HG02623 (cell line): ENCODE data around the gene MT1H.
"Not testable (repeated sequence)": the region's sequence is repeated elsewhere in the genome, so short reads cannot be mapped to it uniquely, and the experiment has no call there.

Experiments
- ATAC-seq: cut with Tn5 transposase; IDR thresholded peaks from one replicate; pipeline ENCODE4 v1.9.1; 2021; ENCODE audit warnings: moderate library complexity; ENCODE audit not compliant: unreplicated experiment

Gene MT1H

DNA sequence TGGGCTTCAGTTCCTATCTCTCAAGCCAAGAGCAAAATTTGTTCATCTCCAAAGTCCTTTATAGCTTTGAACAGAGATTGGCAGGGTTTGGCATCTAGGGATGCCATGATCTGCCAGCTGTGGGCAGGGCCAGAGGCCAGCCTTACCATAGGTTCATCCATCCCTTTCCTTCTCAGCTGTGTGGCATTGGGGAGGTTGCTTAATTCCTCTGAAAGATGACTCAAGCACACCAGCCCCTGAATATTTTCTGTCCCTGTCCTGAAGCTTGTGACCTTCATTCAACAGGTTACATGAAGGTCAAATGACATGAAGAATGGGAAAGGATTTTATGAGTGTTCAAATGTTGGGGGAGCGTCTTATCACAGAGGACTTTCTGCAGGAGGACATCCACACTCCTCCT lies 5.1 kb upstream of the MT1H start:
- no peak for ATAC-seq

DNA sequence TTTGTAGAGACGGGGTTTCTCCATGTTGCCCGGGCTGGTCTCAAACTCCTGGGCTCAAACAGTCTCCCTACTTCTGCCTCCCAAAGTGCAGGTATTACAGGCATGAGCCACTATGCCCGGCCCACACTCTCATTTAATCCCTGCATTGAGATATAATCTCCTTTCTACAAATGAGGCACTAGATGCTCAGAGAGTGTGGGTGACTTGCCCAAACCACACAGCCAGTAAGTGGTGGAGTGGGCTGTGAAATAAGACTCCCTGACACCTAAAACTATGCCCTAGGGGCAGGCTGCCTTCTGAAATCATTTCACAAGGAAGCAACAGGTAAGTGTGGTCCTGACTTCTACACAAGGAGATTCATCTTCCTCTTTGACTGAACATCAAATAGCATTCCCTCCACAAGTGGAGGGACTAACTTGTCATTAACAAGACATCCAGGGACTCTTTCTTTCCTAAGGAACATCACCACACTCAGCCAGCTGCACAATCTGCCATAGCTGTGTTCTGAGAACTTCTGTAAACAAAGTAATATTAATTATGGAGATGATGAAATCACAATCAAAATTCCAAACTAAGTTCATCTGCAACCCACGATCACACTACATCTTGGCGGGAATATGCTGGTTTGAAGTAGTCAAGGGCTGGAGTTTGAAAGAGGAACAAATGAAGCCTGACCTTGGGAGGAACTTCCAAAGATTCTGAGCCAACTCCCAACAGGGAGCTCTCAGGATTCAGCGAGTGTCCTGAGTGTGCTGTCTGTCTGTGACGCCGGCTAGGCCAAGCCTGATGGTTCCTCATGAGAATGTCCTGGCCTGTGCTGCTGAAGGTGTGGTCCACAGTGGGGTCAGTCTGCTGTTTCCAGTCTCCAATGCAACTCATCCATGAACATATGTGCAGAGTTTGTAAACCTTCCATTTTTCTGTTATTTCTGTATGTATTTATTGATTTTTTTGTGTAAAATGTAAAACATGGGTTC lies 4.0 kb upstream of the MT1H start:
- ATAC-seq, result not testable (repeated sequence)

DNA sequence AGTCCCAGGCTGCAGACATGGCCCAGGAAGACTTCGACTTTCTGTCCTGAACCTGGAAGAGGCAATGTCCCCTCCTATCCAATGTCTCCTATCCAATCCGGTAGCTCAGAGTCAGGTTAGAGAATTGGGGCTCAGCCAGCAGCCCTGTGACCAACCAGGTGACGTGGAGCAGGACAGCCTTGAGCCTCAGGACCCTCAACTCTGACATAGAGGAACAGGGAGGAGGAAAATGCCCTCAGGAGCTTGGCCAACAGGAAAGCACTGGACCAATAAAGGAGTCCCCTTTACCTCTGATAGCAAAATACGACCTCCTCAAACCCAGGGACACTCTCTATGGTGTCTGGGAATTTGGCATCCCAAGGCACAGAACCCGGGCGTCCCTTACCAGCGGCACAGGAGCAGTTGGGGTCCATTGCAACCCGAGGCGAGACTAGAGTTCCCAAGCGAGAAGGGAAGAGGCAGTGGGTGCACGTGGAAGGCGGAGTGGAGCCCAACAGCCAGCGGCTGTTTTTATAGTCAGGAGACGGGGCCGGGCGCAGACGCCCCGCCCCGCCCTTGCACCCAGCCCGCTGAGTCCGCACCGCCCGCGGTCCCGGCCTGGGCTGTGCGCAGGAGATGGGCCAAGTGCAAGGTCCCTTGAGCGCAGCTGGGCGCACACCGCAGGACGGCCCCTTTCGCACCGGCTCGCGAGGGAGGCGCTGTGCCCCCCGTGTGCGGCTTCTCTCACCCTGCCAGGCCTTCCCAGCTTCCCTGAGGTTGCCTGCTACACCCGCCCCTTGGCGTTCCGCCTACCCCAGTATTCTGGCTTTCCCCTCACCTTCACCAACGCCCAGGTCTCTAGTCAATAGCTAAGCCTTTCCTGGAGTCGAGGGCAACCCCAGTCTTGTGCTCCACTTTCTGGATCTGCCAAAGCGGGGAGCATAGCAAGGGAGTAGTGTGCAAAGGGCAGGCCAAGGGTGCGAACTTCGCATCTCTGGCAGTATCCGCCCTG lies 1.7 kb upstream of the MT1H start, which contains the start of gene MT1G:
MT1G (minus strand) TSS at position 485 of the 991 bp plus-strand sequence; CDS start at position 413, 72 bp downstream.
- ATAC-seq, result no peak

DNA sequence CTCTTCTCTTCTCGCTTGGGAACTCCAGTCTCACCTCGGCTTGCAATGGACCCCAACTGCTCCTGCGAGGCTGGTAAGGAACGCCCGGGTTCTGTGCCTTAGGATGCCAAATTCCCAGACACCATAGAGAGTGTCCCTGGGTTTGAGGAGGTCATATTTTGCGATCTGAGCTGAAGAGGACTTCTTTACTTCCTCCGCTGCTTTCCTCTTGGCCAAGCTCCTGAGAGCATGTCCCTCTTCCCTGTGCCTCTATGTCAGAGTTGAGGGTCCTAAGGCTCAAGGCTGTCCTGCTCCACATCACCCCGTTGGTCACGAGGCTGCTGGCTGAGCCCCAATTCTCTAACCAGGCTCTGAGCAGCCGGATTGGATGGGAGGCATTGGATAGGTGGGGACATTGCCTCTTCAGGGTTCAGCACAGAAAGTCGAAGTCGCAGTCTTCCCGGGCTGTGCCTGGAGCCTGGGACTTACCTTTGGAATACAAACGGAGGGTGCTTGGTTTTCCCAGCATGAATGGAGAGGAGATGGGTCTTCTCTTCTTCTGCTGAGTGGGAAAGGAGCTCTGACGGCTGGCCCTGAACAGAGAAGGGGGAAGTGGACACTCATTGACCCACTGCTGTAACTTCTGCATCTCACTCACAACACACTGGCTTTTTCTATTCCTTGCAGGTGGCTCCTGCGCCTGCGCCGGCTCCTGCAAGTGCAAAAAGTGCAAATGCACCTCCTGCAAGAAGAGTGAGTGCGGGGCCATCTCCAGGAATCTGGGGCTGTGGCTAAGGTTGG lies 416 bp downstream of the MT1H start:
- ATAC-seq, result no peak

DNA sequence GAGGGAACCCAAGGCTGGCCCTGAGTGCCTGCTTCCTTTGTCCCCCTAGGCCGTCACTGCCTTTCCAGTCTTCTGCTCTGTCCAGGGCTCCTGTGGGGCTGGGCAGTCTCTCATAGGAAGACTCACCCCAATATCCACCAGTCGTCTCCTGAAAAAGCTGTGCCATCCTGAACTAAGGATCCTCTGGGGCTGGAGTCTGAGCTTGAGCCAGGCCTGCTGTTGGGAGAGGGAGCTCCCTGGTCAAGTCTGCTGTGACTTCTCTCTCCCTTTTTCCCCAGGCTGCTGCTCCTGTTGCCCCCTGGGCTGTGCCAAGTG lies 963 bp downstream of the MT1H start:
- ATAC-seq, result no peak

DNA sequence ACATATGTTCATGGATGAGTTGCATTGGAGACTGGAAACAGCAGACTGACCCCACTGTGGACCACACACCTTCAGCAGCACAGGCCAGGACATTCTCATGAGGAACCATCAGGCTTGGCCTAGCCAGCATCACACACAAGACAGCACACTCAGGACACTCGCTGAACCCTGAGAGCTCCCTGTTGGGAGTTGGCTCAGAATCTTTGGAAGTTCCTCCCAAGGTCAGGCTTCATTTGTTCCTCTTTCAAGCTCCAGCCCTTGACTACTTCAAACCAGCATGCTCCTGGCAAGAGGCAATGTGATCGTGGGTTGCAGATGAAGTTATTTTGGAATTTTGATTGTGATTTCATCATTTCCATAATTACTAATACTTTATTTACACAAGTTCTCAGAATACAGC lies 2.1 kb downstream of the MT1H start:
- not testable (repeated sequence) for ATAC-seq

DNA sequence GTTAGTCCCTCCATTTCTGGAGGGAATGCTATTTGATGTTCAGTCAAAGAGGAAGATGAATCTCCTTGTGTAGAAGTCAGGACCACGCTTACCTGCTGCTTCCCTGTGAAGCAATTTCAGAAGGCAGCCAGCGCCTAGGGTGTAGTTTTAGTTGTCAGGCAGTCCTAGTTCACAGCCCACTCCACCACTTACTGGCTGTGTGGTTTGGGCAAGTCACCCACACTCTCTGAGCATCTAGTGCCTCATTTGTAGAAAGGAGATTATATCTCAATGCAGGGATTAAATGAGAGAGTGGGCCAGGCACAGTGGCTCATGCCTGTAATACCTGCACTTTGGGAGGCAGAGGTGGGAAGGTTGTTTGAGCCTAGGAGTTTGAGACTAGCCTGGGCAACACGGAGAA lies 2.6 kb downstream of the MT1H start:
- not testable (repeated sequence) for ATAC-seq

DNA sequence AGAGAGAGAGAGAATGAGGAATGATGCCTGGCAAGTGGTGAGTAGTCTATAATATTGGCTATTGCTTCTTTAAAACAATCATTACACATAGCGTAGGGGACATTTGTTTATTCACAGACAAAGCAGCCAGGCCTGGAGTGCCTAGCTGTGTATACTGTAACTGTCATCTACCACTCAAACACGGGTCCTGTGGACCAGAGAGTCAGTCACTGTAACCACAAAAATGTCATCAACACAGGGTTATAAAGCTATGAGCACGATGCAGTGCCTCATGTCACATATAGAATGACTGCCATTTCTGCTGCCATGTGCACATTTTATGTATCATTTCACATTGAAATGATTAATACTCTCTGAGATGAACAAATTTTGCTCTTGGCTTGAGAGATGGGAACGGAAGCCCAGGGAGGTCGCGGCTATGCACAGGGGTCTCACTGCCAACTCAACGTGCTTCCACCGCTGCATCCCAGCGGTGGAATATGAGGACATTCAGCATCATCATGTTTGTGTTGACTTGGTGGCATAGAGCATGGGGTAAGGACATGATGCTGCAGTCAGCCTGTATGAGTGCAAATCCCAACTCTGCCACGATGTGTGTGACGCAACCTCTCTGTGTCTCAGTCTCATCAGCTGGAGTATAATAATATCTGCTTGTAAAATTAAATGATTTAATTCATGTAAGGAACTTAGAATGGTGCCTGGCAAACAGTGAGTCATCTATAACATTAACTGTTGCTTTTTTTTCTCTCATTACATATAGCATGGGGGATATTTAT lies 3.3 kb downstream of the MT1H start:
- no peak for ATAC-seq

DNA sequence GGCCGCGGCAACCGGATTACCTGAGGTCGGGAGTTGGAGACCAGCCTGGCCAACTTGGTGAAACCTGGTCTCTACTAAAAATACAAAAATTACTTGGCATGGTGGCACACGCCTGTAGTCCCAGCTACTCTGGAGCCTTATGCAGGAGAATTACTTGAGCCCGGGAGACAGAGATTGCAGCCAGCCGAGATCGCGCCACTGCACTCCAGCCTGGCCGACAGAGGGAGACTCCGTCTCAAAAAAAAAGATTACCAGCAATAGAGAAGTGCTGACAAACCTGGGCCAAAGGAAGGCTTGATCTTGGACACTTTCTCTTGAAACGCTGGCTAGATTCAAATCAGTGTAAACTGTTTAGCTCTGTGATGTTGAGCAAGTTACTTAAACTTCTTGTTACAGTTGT lies 4.3 kb downstream of the MT1H start:
- ATAC-seq, result no peak

DNA sequence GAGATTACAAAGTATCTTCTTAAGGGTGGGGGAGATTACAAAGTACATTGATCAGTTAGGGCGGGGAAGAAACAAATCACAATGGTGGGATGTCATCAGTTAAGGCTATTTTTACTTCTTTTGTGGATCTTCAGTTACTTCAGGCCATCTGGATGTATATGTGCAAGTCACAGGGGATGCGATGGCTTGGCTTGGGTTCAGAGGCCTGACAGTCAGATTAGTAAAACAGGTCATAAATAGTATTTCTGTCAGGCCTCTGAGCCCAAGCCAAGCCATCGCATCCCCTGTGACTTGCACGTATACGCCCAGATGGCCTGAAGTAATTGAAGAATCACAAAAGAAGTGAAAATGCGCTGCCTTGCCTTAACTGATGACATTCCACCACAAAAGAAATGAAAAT lies 5.0 kb downstream of the MT1H start:
- not testable (repeated sequence) for ATAC-seq

DNA sequence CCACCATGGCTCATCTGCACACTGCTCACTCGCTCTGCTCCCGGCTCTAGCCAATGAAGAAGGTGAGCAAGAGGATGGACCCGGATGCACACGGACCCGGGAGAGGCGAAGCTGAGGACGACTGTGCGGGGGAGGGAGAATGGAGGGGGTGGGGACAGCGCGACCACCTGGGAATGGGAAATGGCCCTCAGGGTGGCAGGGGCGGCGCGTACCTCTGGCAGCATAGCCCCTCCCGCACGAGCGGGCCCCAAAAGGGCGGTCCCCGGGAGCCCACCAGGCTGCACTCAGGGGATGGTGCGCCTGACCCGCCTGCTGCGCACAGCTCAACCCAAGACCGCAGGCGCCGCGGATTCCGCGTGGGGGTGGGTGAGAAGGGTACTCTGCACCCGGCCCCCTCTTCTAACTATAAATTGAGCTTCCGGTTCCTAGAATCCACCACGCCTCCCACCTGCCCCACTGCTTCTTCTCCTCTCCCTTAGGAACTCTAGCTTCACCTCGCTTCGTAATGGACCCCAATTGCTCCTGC lies 6.1 kb downstream of the MT1H start:
- no peak for ATAC-seq

DNA sequence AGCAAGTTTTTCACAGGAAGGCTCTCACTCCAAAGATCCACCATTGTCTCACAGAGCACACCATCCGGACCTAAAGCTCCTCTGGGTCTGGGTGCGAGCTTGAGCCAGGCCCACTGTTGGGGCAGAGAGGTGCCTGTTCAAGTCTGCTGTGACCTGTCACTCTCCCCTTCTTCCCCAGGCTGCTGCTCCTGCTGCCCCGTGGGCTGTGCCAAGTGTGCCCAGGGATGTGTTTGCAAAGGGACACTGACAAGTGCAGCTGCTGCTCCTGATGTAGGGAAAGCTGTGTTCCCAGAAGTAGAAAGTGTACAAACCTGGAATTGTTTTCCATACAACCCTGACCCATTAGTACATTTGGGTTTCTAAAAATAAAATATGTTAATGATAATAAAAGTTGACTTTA lies 7.9 kb downstream of the MT1H start:
- no peak for ATAC-seq

DNA sequence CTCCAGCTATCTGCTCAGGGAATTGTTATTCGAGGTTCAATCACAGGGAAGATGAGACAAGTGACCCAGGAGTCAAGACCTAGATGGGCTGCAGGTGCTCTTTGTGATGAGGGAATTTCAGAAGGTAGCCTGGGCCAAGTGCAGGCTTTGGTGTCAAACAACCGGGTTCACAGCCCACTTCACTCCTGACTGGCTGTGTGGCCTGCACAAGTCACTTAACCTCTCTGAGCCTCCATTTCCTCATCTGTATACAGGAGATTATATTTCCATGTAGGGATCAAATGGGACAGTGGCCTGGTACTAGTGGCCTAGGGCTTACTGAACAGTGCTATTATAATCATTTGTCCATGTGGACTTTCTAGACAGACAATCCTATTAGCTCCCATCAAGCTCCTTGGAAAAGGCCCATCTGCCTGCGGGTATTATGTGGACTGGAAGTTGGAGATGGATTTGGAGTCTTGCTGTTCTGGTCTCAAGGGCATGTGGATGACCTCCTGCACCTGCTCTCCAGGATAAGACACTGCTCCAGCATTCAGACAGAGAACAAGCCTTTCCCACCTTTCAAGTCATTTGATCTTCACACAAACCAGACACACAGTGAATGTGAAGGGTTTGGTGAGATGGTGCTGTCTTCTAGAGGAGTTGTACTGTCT lies 9.6 kb downstream of the MT1H start:
- ATAC-seq, result no peak

DNA sequence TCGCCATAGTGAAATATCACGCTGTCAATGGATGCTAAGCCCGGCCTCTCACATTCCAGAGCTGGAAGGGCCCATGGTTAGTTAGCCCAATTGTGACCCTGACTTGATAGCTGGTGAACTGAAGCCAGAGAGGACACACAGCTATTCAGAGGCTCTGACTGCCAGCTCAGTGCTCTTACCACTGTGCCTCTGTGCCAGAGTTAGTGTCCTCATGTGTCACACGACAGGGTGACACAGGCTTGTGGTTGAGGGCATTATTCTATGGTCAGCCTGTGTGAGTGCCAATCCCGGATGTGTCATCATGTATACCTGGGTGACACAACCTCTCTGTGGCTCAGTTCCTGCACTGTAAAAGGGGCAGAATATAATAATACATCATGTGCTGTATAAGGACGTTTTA lies 10.2 kb downstream of the MT1H start:
- no peak for ATAC-seq

DNA sequence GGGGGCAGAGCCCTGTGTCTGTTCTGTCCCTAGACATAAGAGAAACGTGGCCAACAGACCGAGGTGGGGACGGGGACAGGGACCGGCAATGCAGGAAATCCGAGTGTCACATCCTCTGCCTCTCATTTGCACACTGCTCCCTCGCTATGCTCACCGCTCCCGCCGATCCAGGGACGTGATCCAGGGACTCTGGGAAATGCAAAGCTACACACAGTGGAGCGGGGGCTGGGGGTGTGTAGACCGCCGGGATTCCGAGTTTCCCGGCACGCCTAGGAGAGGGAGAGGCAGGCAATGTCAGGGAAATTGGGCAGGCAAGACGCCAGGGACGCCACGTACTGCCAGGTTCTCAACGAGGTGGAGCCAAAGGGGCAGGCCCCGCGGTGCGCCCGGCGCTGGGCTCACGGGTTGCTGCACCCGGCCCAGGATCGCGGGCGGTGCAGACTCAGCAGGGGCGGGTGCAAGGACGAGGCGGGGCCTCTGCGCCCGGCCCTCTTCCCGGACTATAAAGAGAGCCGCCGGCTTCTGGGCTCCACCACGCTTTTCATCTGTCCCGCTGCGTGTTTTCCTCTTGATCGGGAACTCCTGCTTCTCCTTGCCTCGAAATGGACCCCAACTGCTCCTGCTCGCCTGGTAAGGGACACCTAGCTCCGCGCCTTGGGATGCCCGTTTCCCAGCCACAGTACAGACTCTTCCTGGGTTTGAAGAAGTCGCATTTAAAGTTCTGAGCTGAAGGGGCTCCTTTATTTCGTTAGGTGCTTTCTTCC lies 12.5 kb downstream of the MT1H start, which contains the start of gene MT1X:
MT1X (plus strand) TSS at position 532 of the 764 bp plus-strand sequence; CDS start at position 603, 71 bp downstream.
- ATAC-seq, result peak; percentile 96

DNA sequence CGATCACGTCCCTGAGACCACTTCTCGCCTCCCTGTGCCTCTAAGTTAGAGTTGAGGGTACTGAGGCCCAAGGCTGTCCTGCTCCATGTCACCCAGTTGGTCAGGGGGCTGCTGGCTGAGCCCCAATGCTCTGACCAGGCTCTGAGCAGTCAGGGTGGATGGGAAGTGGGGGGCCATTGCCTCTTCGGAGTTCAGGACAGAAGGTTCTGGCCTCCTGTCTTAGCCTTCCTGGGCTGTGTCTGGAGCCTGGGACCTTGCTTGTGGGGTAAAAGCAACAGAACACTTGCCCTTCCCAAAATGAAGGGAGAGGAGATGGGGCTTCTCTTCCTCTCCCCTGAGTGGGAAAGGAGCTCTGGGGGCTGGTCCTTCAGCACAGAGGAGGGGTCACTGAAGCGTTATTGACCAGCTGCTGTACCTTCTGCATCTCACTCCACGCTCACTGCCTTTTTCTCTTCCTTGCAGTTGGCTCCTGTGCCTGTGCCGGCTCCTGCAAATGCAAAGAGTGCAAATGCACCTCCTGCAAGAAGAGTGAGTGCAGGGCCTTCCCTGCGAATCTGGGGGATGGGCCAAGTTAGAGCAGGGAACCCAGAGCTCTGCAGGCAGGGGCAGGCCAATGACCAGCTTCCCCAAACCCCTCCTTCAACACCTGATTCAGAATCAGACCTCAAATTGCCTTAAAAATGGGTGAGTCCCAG lies 13.2 kb downstream of the MT1H start:
- ATAC-seq, result no peak

DNA sequence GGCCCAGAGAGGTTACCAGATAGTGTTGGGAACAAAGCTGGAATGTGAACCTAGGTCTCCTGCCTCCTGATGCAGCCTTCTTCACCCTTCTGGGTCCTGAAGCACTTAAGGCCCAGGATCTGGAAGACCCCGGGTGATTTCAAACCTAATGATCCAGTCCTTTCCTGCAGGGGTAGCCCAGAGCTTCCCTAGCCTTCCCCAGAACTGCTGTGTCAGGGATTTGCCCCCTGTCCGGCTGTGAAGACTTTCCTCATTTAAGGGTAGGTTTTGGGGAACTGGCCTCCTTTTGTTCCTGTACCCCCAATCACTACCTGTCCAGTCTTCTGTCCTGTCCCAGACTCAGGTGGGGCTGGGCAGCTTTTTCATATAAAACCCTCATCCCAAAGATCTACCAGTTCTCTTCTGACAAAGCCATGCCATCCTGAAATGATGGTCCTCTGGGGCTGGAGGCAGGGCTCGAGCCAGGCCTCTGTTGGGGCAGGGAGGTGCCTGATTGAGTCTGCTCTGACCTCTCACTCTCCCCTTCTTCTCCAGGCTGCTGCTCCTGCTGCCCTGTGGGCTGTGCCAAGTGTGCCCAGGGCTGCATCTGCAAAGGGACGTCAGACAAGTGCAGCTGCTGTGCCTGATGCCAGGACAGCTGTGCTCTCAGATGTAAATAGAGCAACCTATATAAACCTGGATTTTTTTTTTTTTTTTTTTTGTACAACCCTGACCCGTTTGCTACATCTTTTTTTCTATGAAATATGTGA lies 14.0 kb downstream of the MT1H start:
- no peak for ATAC-seq
